GM18499 (cell line): Measurements from ENCODE around the gene INPP4B.

Source experiments
- ATAC-seq: cut with Tn5 transposase; IDR thresholded peaks from one replicate; pipeline ENCODE4 v1.9.1; 2021; ENCODE audit warnings: moderate number of reproducible peaks; ENCODE audit not compliant: insufficient read depth, unreplicated experiment

Gene INPP4B

GRCh38 chr4:142743121-142743825, 102.8 kb downstream of the INPP4B start:
- ATAC-seq = no peak

DNA sequence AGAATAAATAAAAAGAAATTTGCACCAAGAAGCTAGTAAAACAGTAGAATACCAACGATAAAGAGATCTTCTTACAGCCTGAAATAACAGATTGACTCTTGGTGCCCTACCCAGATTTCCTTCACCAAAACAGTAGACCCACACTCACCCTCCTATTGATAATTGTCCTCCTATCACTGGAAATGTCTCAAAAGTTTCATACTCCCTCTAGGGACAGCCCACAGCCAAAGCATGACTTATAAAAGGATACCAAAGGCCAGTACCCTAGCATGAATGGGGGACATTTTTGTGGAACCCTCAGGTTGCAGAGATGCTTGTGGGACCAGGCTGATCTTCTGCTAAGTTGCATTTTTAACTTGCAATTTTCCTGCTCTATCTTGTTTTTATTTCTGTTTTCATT, 104.1 kb downstream of the INPP4B start:
- ATAC-seq = no peak

- ATAC-seq = no peak
These were observed 117.9 kb downstream of the INPP4B start for GRCh38 chr4:142728233-142728632.

- ATAC-seq = no peak
These were observed 119.0 kb downstream of the INPP4B start for GRCh38 chr4:142727149-142727548.

GRCh38 chr4:142725886-142726285, 120.2 kb downstream of the INPP4B start:
- no peak for ATAC-seq

DNA sequence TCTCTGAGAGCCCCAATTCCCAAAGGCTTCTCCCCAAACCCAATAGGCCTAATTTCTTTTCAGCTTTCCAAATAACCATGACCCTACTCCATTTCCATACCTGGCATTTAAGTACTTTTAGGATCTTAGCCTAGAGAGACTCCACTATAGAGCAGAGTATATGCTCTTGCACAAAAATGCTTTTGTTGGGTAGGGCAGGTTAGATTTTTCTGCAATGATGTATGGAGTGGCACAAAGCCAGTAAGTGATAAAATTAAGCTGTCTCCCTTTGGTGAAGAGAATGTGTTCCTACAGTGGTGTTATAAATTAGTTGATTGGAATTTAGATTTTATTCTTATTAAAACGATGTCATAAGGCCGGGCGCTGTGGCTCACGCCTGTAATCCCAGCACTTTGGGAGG, 124.9 kb downstream of the INPP4B start:
- ATAC-seq = no peak

DNA sequence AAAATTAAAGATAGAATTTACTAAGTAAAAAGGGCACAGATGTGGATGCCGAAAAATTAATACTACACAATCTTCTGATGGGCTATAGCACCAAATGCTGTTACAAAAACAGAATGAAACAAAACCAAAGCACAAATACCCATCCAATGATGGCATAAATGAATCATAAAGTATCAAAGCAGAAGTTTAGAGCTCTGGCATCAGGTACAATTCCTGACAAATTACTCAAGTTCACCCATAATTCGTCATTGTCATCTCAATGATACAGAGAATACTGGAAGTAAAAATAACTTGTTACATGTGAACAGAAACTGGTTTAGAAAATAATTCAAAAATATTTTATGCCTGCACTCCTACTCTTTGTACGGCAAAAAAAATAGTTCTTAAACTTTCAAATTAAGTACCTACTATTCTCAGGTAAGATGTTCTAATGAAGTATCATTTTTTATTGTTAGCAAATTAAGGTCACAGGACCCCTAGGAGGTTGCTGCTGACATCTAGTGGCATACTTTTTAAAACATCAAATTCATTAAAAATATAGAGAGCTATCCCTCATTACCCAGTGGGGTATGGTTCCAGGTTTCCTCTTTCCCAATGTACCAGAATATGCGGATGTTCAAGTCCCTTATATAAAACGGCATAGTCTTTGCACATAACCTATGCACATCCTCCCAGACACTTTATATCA, 126.1 kb downstream of the INPP4B start:
- no peak for ATAC-seq

GRCh38 chr4:142718981-142719380, 127.1 kb downstream of the INPP4B start:
- ATAC-seq = no peak

DNA sequence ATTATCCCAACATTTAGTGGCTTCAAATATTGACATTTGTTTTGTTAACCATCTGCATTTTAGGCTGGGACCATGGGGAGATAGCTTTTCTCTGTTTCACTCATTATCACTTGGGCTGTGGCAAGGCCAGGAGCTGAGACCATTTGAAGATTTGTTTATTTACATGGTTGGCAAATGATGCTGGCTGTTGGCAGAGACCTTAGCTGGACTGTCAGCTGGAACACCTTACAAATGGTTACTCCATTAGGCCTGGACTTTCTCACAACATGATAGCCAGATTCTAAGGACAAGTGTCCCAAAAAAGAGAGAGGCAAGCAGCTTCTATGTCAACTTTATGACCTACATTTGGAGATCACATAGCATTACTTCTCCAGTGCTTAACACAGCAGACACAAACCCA, 130.4 kb downstream of the INPP4B start:
- no peak for ATAC-seq

GRCh38 chr4:142713282-142714030, 132.6 kb downstream of the INPP4B start:
- no peak for ATAC-seq

GRCh38 chr4:142708231-142708630, 137.9 kb downstream of the INPP4B start:
- ATAC-seq = no peak

DNA sequence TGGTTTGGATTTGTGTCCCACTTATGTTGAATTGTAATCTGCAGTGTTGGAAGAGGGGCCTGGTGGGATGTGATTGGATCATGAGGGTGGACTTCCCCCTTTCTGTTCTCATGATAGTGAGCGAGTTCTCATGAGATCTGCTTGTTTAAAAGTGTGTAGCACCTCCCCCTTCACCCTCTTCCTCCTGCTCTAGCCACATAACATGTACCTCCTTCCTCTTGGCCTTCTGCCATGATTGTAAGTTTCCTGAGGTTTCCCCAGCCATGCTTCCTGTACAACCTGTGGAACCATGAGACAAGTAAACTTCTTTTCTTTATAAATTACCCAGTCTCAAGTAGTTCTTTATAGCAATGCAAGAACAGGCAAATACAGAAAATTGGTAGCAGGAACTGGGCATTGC, 138.7 kb downstream of the INPP4B start:
- no peak for ATAC-seq

- no peak for ATAC-seq
These were observed 139.7 kb downstream of the INPP4B start for GRCh38 chr4:142706381-142706780.

DNA sequence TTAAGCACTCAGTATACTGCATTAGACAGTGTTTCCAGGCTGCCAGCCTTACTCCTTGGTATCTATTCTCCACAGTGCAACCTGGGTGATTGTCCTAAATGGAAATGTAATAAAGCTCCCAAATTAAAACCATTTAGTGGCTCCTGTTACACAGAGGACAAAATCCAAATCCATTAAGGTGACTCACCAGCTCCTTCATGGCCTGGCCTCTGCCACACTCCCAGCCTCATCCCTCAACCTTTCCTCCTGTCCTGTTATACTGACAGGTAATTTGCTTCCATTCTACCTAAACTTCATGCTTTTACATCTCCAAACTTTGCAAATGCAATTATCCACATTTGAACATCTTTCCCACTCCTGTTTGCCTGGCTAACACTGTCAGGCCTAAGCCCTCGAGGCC, 140.3 kb downstream of the INPP4B start:
- no peak for ATAC-seq

- no peak for ATAC-seq
These were observed 142.3 kb downstream of the INPP4B start for GRCh38 chr4:142703694-142704309.

DNA sequence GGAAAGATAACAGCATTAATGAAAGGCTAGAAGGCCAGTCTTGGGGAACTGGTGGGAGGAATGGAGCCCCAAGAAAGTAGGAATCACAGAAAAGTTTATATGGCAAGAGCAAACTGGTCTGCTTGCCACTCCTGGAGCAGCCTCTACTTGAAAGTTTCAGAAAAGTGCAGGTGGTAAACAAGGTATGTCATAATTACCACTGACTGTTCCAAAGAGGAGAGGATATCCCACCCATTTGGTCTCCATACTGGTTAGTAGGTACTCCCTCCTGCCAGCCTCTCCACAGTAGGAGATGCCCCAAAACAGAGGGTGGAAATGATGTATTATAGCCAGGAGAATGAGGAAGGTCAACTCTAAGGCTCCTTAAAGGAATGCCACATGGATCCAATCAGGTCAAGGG, 145.1 kb downstream of the INPP4B start:
- ATAC-seq = no peak

- ATAC-seq = no peak
These were observed 145.6 kb downstream of the INPP4B start for GRCh38 chr4:142700531-142700930.

DNA sequence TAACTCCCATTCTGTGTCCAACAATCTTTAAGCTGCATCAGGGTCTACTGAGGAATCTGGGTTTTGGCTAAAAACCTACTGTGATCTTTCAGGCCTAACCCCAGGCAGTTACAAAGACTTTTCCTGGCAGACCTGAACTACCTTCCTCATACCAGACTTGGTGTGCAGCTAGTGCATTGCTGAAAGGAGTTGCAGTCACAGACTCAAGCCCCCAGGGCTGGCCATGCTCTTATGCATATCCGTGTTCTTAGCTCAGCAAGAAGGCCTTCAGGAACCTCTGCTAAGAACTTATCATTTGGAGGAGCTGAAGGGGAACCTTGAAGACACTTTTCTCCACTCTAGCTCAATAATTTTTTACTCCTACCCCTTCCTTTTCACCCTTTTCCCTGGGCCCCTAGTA, 147.5 kb downstream of the INPP4B start:
- no peak for ATAC-seq

DNA sequence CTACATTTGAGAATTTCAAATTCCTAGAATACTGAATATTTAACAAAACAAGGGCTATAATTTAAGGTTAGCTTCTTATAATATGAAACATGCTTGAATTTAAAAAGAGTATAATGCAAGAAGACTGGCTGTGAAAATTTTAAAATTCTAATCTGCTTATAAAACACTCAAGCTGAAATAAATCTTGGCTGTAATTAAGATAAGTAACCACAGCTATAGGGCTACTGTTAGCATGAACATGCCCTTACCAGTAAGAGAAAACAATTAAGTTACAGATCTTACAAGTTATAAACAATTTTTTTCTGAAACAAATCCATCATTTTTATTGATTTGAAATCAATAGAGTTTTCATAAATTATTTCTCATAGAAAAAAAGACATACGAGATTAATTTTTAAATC, 148.2 kb downstream of the INPP4B start:
- ATAC-seq = no peak

DNA sequence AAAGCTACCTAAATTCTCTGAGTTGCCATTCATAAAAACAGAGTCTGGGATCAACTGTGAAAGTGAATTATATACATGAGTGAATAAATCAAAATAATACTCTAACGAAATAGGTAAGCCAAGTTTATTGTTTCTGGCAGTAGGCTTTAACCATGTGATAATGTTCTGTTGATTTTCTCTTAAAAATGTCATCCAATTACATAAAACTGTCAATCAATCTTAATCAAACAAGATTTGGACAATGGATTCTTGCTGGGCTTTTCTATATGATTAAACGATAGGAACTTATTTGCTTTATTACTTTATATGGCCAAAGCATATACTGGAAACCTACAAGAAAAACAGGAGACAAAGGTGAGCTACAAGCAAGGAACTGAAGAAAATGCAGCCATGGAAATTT, 148.8 kb downstream of the INPP4B start:
- no peak for ATAC-seq
